Pulmonary artery endothelial cell (primary cell): ENCODE results near the gene THTPA. TPM values are rescaled to one million over a fixed set of nuclear protein-coding genes. Genes with fewer than 3 reads are reported as not detected.

ENCODE experiments used
- total RNA-seq: library from RNA; depleted of rRNA; stranded (reverse); fragments of >200 nt; gene quantifications from 2 replicates; pipeline ENCODE4 v1.2.3, GENCODE V29; 2014

The THTPA gene
- total RNA-seq, 1 donor from 2014 or later: 12.2 TPM

Other genes starting within 250 kb of the THTPA start
- gene BCL2L2, start 249.4 kb upstream of the THTPA start, total RNA-seq: 17.5 and 18.3 TPM in 2 replicates
- gene PABPN1, start 234.8 kb upstream of the THTPA start, total RNA-seq: 132 and 144 TPM in 2 replicates
- gene SLC22A17, start 203.4 kb upstream of the THTPA start, total RNA-seq: 0.99 and 5.7 TPM in 2 replicates
- not detected in 2 replicates for gene EFS, start 191.1 kb upstream of the THTPA start, total RNA-seq
- not detected in 2 replicates for gene IL25, start 183.5 kb upstream of the THTPA start, total RNA-seq
- gene CMTM5, start 179.2 kb upstream of the THTPA start, total RNA-seq: not detected in 2 replicates
- not detected in 2 replicates for gene MYH6, start 148.0 kb upstream of the THTPA start, total RNA-seq
- gene MYH7, start 120.6 kb upstream of the THTPA start, total RNA-seq: not detected in 2 replicates
- gene NGDN, start 86.6 kb upstream of the THTPA start, total RNA-seq: 51.7 and 58.2 TPM in 2 replicates
- 0.26 and 0.49 TPM in 2 replicates for gene ZFHX2, start 4.5 kb upstream of the THTPA start, total RNA-seq
- gene AP1G2, start 11.5 kb downstream of the THTPA start, total RNA-seq: 6.7 and 6.8 TPM in 2 replicates
- not detected in 2 replicates for gene JPH4, start 22.5 kb downstream of the THTPA start, total RNA-seq
- gene DHRS2, start 80.1 kb downstream of the THTPA start, total RNA-seq: 0.07 and 0.21 TPM in 2 replicates